GM03348 (cell line): ENCODE measurements around the gene MIA2.
"Not testable (repeated sequence)": the region's sequence is repeated elsewhere in the genome, so short reads cannot be mapped to it uniquely, and the experiment has no call there.

Source experiments
- DNase-seq: peaks from one replicate; pipeline ENCODE4 v3.0.0; 2012; ENCODE audit warnings: low spot score

The MIA2 gene

GRCh38 chr14:39341126-39341525, 107.4 kb downstream of the MIA2 start:
- DNase-seq = not testable (repeated sequence)

GRCh38 chr14:39342768-39343167, 109.1 kb downstream of the MIA2 start:
- no peak for DNase-seq

- no peak for DNase-seq
Measured at GRCh38 chr14:39343614-39344013, 109.9 kb downstream of the MIA2 start.

GRCh38 chr14:39350866-39351265, 117.2 kb downstream of the MIA2 start:
- DNase-seq = no peak

GRCh38 chr14:39351708-39352107, 118.0 kb downstream of the MIA2 start:
- DNase-seq = no peak

- not testable (repeated sequence) for DNase-seq
Measured at GRCh38 chr14:39359069-39359468, 125.4 kb downstream of the MIA2 start.

- DNase-seq = no peak
Measured at GRCh38 chr14:39360316-39360715, 126.6 kb downstream of the MIA2 start.

- DNase-seq = not testable (repeated sequence)
Measured at GRCh38 chr14:39361556-39361955, 127.8 kb downstream of the MIA2 start.

- no peak for DNase-seq
Measured at GRCh38 chr14:39364509-39364908, 130.8 kb downstream of the MIA2 start.

- no peak for DNase-seq
Measured at GRCh38 chr14:39365354-39365753, 131.6 kb downstream of the MIA2 start.

GRCh38 chr14:39366460-39367386, 133.0 kb downstream of the MIA2 start:
- no peak for DNase-seq

- no peak for DNase-seq
Measured at GRCh38 chr14:39367387-39367751, 133.7 kb downstream of the MIA2 start.

GRCh38 chr14:39368261-39368959, 134.7 kb downstream of the MIA2 start:
- DNase-seq = peak; percentile 72

GRCh38 chr14:39369029-39369428, 135.3 kb downstream of the MIA2 start:
- no peak for DNase-seq

- DNase-seq = no peak
Measured at GRCh38 chr14:39370415-39370814, 136.7 kb downstream of the MIA2 start.

GRCh38 chr14:39372656-39373055, 138.9 kb downstream of the MIA2 start:
- peak; percentile 50 for DNase-seq

GRCh38 chr14:39374851-39375250, 141.1 kb downstream of the MIA2 start:
- DNase-seq = peak; percentile 77

GRCh38 chr14:39376667-39377403, 143.1 kb downstream of the MIA2 start:
- DNase-seq = no peak

- no peak for DNase-seq
Measured at GRCh38 chr14:39381366-39381765, 147.7 kb downstream of the MIA2 start.

GRCh38 chr14:39382463-39382862, 148.7 kb downstream of the MIA2 start:
- no peak for DNase-seq

- no peak for DNase-seq
Measured at GRCh38 chr14:39383026-39383660, 149.4 kb downstream of the MIA2 start.

- no peak for DNase-seq
Measured at GRCh38 chr14:39383741-39384140, 150.0 kb downstream of the MIA2 start.
